WI38 (cell line): Measurements from ENCODE around the gene OLFM2.

Experiments
- H3K4me3 ChIP-seq: 2 replicates; pipeline ENCODE4 v1.5.1; 2011; ENCODE audit warnings: low read depth, mild to moderate bottlenecking, control low read depth, low read length
- TF ChIP-seq, protein P1 (sequence below): IDR thresholded peaks from 2 replicates; pipeline ENCODE4 v1.5.1; 2012; ENCODE audit warnings: low read depth, mild to moderate bottlenecking, control low read depth, low read length

The OLFM2 gene

GRCh38 chr19:9968820-9969687 is 32.7 kb upstream of the OLFM2 start:
- no peak overlapping the region for H3K4me3 ChIP-seq
- TF ChIP-seq, protein P1, sequence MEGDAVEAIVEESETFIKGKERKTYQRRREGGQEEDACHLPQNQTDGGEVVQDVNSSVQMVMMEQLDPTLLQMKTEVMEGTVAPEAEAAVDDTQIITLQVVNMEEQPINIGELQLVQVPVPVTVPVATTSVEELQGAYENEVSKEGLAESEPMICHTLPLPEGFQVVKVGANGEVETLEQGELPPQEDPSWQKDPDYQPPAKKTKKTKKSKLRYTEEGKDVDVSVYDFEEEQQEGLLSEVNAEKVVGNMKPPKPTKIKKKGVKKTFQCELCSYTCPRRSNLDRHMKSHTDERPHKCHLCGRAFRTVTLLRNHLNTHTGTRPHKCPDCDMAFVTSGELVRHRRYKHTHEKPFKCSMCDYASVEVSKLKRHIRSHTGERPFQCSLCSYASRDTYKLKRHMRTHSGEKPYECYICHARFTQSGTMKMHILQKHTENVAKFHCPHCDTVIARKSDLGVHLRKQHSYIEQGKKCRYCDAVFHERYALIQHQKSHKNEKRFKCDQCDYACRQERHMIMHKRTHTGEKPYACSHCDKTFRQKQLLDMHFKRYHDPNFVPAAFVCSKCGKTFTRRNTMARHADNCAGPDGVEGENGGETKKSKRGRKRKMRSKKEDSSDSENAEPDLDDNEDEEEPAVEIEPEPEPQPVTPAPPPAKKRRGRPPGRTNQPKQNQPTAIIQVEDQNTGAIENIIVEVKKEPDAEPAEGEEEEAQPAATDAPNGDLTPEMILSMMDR, result no peak

GRCh38 chr19:9967326-9967725 is 31.0 kb upstream of the OLFM2 start:
- H3K4me3 ChIP-seq, result no peak overlapping the region
- TF ChIP-seq, protein P1, result no peak

- no peak overlapping the region for H3K4me3 ChIP-seq
- TF ChIP-seq, protein P1, result no peak
Measured at GRCh38 chr19:9966448-9966847, 30.1 kb upstream of the OLFM2 start.

DNA sequence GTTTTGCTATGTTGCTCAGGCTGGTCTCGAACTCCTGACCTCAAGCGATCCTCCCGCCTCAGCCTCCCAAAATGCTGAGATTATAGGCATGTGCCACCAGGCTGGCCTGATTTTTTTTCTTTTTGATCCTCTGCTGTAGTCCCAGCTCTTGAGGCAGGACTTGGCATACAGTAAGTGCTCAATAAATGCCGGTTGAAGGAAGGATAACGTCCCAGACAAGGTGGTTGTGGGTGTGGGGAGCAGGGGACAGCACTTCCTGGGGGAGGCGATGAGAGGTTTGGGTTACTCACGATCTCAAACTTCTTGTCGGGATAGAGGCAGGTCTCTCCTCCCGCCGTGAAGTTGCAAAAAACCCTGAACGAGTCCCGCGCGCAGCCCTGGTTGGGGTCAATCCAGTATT is 29.7 kb upstream of the OLFM2 start:
- TF ChIP-seq, protein P1, result no peak
- no peak overlapping the region for H3K4me3 ChIP-seq

GRCh38 chr19:9962623-9963290 is 26.4 kb upstream of the OLFM2 start:
- H3K4me3 ChIP-seq, result no peak overlapping the region
- TF ChIP-seq, protein P1, result no peak

GRCh38 chr19:9961103-9961502 is 24.8 kb upstream of the OLFM2 start:
- H3K4me3 ChIP-seq, result no peak overlapping the region
- TF ChIP-seq, protein P1, result no peak

GRCh38 chr19:9958379-9958821 is 22.1 kb upstream of the OLFM2 start:
- TF ChIP-seq, protein P1, result no peak

More at GRCh38 chr19:9958379-9958821, 22.1 kb upstream of the OLFM2 start:
- no peak overlapping the region for H3K4me3 ChIP-seq
